Mesothelial cell of epicardium (in vitro differentiated cells): Measurements from ENCODE around the gene SNCAIP. TPM values are rescaled to one million over a fixed set of nuclear protein-coding genes. Genes with fewer than 3 reads are reported as not detected.

Source experiments
- DNase-seq, 2 experiments: peaks; one replicate each; pipeline ENCODE4 v3.0.0; 2021; ENCODE audit warnings: low spot score in 2 of 2; ENCODE audit not compliant: unreplicated experiment in 2 of 2
- H3K27ac Mint-ChIP-seq: 2 replicates; pipeline ENCODE4 v1.8.0; 2021; ENCODE audit warnings: mixed read lengths
- H3K27me3 Mint-ChIP-seq: 2 replicates; pipeline ENCODE4 v1.8.0; 2021; ENCODE audit warnings: low read depth, mixed read lengths
- H3K36me3 Mint-ChIP-seq: 2 replicates; pipeline ENCODE4 v1.8.0; 2021; ENCODE audit warnings: mixed read lengths
- H3K4me1 Mint-ChIP-seq: 2 replicates; pipeline ENCODE4 v1.8.0; 2021; ENCODE audit warnings: mixed read lengths
- H3K4me3 Mint-ChIP-seq: 2 replicates; pipeline ENCODE4 v1.8.0; 2021; ENCODE audit warnings: mild to moderate bottlenecking, moderate library complexity, mixed read lengths
- H3K9me3 Mint-ChIP-seq: 2 replicates; pipeline ENCODE4 v1.8.0; 2021; ENCODE audit warnings: mixed read lengths
- CTCF ChIP-seq: fragments of 200-600 bp; sonication (generic); IDR thresholded peaks from one replicate; pipeline ENCODE4 v1.5.0; 2021; ENCODE audit warnings: antibody characterized with exemption; ENCODE audit not compliant: unreplicated experiment
- total RNA-seq: library from RNA; stranded (reverse); gene quantifications from 3 replicates; pipeline ENCODE4 v1.2.1, GENCODE V29; 2021

SNCAIP gene
- total RNA-seq, 1 donor from 2014 or later = 102 TPM

DNA sequence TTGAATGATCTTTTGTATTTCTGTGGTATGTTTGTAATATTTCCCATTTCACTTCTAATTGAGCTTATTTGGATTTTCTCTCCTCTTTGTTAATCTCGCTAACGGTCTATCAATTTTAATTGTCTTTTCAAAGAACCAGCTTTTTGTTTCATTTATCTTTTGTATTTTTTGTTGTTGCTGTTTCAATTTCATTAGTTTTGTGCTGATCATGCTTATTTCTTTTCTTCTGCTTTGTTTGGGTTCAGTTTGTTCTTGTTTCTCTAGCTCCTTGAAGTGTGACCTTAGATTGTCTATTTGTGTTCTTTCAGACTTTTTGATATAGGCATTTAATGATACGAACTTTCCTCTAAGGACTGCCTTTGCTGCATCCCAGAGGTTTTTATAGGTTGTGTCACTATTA is 28.4 kb upstream of the SNCAIP start:
- Mint-ChIP-seq H3K36me3 (peaks cover 12% of the 10 kb centered on the region), H3K9me3 (peaks cover 57% of the 10 kb centered on the region), H3K4me1 (peaks cover 14% of the 10 kb centered on the region), H3K4me3 (no peak overlapping the region), H3K27ac (no peak overlapping the region), H3K27me3 (no peaks in the 10 kb centered on the region)
- TF ChIP-seq CTCF = no peak
- DNase-seq = no peak

DNA sequence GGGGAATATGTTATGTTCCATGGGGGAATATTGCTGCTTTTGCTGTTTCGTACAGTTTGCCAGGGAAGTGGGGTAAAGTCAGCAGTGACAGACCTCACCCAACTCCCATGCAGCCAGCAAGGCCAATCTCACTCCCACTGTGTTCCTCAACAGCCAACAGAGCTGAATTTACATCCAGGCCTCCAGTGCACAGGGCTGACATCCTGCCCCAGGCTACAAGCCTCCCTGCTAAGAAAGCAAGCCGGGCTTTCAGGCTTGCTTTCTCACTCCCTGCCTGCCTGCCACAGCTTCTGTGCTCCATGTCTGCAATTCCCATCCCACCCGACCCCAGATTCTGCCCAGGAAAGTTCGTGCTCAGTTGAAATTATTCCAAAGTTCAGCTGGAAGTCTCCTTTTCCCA is 25.5 kb upstream of the SNCAIP start:
- Mint-ChIP-seq H3K36me3 (peaks cover 12% of the 10 kb centered on the region), H3K27ac (peak overlapping the region; percentile 91), H3K9me3 (peaks cover 40% of the 10 kb centered on the region), H3K4me1 (peaks cover 24% of the 10 kb centered on the region), H3K27me3 (no peaks in the 10 kb centered on the region), H3K4me3 (no peak overlapping the region)
- no peak for DNase-seq
- TF ChIP-seq CTCF = no peak

- no peak overlapping the region for H3K4me3 Mint-ChIP-seq
- H3K4me1 Mint-ChIP-seq = peaks cover 29% of the 10 kb centered on the region
- peak overlapping the region; percentile 91 for H3K27ac Mint-ChIP-seq
- H3K9me3 Mint-ChIP-seq = peaks cover 34% of the 10 kb centered on the region
- no peaks in the 10 kb centered on the region for H3K27me3 Mint-ChIP-seq
- peaks cover 12% of the 10 kb centered on the region for H3K36me3 Mint-ChIP-seq
- no peak for TF ChIP-seq CTCF
- DNase-seq = no peak
Observed at GRCh38 chr5:122287101-122287500, 24.9 kb upstream of the SNCAIP start.

- Mint-ChIP-seq H3K27me3 (no peaks in the 10 kb centered on the region), H3K9me3 (peaks cover 17% of the 10 kb centered on the region), H3K27ac (peak overlapping the region; percentile 82), H3K4me1 (peaks cover 36% of the 10 kb centered on the region), H3K4me3 (no peak overlapping the region), H3K36me3 (peaks cover 4% of the 10 kb centered on the region)
- no peak for DNase-seq
- no peak for TF ChIP-seq CTCF
Observed at GRCh38 chr5:122291000-122291901, 20.8 kb upstream of the SNCAIP start.

GRCh38 chr5:122292332-122292731 is 19.7 kb upstream of the SNCAIP start:
- H3K27ac Mint-ChIP-seq = peak overlapping the region; percentile 76
- H3K36me3 Mint-ChIP-seq = peaks cover 4% of the 10 kb centered on the region

More at GRCh38 chr5:122292332-122292731, 19.7 kb upstream of the SNCAIP start:
- Mint-ChIP-seq H3K4me3 (no peak overlapping the region), H3K4me1 (peaks cover 27% of the 10 kb centered on the region), H3K27me3 (no peaks in the 10 kb centered on the region), H3K9me3 (peaks cover 17% of the 10 kb centered on the region)
- TF ChIP-seq CTCF = no peak
- DNase-seq = no peak
